Lung (tissue), 12 donors: ENCODE data around the gene CENATAC. TPM values are rescaled to one million over a fixed set of nuclear protein-coding genes. Genes with fewer than 3 reads are reported as not detected.

Source experiments
- ATAC-seq: fragments of 200-7000 bp; cut with Tn5 transposase; one replicate; pipeline ENCODE4 v1.9.1; 2020; ENCODE audit warnings: moderate number of reproducible peaks; ENCODE audit not compliant: insufficient read depth, low FRiP score
- DNase-seq, 3 donors: peaks; one replicate each; pipeline ENCODE4 v3.0.0-alpha.2; 2013 to 2017
- H3K27ac ChIP-seq, 2 donors: one replicate each; pipeline ENCODE4 v1.5.1; 2013; ENCODE audit warnings: mild to moderate bottlenecking in 2 of 2, moderate library complexity in 2 of 2, control low read depth in 1 of 2, inconsistent platforms in 1 of 2, low read depth in 1 of 2, low read length in 1 of 2
- H3K27me3 ChIP-seq, 3 donors: one replicate each; pipeline ENCODE4 v1.5.1; 2013; ENCODE audit warnings: low read length in 2 of 3; ENCODE audit not compliant: control insufficient read depth in 3 of 3, insufficient read depth in 3 of 3
- H3K36me3 ChIP-seq, 4 donors: one replicate each; pipeline ENCODE4 v1.5.1; 2013; ENCODE audit warnings: low read length in 4 of 4, mild to moderate bottlenecking in 1 of 4, moderate library complexity in 1 of 4; ENCODE audit not compliant: control insufficient read depth in 4 of 4, insufficient read depth in 4 of 4
- H3K4me1 ChIP-seq, 5 donors: one replicate each; pipeline ENCODE4 v1.5.1; 2013; ENCODE audit warnings: low read length in 5 of 5, mild to moderate bottlenecking in 2 of 5, moderate library complexity in 1 of 5; ENCODE audit not compliant: control insufficient read depth in 5 of 5, insufficient read depth in 5 of 5
- H3K4me3 ChIP-seq: one replicate; pipeline ENCODE4 v1.5.1; 2013; ENCODE audit warnings: mild to moderate bottlenecking, control low read depth, moderate library complexity
- H3K9ac ChIP-seq, 2 donors: one replicate each; pipeline ENCODE4 v1.5.1; 2013; ENCODE audit warnings: low read length in 2 of 2, control low read depth in 1 of 2; ENCODE audit not compliant: insufficient read depth in 1 of 2
- H3K9me3 ChIP-seq, 4 donors: one replicate each; pipeline ENCODE4 v1.5.1; 2013; ENCODE audit warnings: low read length in 3 of 4, mild to moderate bottlenecking in 1 of 4, moderate library complexity in 1 of 4; ENCODE audit not compliant: control insufficient read depth in 4 of 4, insufficient read depth in 3 of 4
- WGBS, 2 donors: extraction: QIAGEN DNeasy Blood & Tissue Kit; methylation state at CpG; one replicate each; pipeline ENCODE4 v1.1.7; 2013; 5-methylcytosine and 5-hydroxymethylcytosine counted together
- polyA plus RNA-seq, 2 donors: library from polyadenylated mRNA; stranded (reverse); fragments of 200-250 nt; gene quantifications; one replicate each; pipeline ENCODE4 v1.2.1, GENCODE V29; 2013
- total RNA-seq, 2 donors: library from RNA; depleted of rRNA in 1 of 2; stranded (reverse); fragments of >200 nt in 1 of 2; gene quantifications; one replicate each; pipeline ENCODE4 v1.2.1, GENCODE V29; 2014 to 2021
- TF ChIP-seq, protein P1 (sequence below): IDR thresholded peaks from 2 replicates; pipeline ENCODE4 v1.5.1; 2012; ENCODE audit warnings: mild to moderate bottlenecking; ENCODE audit errors: control extremely low read depth, extremely low read depth
- donor health status: control.
- donor health status: control.
- donor health status: Bipolar disorder and iron deficiency.
- donor health status: healthy.
- donor health status: DM: yes; HTN: yes; CAD: no.

The CENATAC gene
- total and polyA plus RNA-seq, 4 donors: 12.3 to 97.5 (median 53.5) TPM

DNA sequence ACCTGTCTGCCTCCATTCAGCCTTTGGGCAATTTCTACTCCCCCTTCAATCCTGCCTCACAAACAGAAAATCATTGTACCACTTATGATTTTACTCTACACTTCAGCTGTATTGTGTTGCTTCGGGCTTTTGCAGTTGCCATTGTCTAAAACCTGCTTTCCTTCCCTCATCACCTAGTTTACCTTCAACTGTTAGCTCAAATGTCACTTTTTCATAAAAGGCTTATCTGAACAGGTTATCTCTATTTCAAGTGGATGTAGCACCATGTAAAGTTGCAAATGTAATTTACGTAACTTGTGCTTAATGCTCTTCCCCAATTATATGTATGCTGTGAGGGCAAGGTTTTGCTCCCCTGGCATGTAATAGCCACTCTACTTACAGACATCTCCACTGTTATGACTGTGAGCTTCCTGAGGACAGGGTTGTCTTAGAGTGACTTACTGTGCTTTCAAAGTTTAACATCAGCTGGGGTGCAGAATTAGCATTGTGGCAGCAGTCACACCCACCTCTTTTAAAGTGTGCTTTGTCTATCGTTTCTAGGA is 14.8 kb downstream of the CENATAC start:
- peaks cover 2 to 11% (median 5%) of the 10 kb centered on the region in 5 donors for H3K4me1 ChIP-seq
- H3K36me3 ChIP-seq: peaks cover 7 to 56% (median 34%) of the 10 kb centered on the region in 4 donors
- H3K9ac ChIP-seq: no peak overlapping the region
- no peak overlapping the region for H3K27ac ChIP-seq
- TF ChIP-seq, protein P1, sequence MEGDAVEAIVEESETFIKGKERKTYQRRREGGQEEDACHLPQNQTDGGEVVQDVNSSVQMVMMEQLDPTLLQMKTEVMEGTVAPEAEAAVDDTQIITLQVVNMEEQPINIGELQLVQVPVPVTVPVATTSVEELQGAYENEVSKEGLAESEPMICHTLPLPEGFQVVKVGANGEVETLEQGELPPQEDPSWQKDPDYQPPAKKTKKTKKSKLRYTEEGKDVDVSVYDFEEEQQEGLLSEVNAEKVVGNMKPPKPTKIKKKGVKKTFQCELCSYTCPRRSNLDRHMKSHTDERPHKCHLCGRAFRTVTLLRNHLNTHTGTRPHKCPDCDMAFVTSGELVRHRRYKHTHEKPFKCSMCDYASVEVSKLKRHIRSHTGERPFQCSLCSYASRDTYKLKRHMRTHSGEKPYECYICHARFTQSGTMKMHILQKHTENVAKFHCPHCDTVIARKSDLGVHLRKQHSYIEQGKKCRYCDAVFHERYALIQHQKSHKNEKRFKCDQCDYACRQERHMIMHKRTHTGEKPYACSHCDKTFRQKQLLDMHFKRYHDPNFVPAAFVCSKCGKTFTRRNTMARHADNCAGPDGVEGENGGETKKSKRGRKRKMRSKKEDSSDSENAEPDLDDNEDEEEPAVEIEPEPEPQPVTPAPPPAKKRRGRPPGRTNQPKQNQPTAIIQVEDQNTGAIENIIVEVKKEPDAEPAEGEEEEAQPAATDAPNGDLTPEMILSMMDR: no peak
- no peaks in the 10 kb centered on the region for H3K27me3 ChIP-seq
- WGBS, 2 donors: 82 to 89% methylated on average over 3 of the region's 3 CpGs
- H3K4me3 ChIP-seq: no peak overlapping the region
- H3K9me3 ChIP-seq: no peaks in the 10 kb centered on the region
- ATAC-seq (no peak), DNase-seq (no peak)

DNA sequence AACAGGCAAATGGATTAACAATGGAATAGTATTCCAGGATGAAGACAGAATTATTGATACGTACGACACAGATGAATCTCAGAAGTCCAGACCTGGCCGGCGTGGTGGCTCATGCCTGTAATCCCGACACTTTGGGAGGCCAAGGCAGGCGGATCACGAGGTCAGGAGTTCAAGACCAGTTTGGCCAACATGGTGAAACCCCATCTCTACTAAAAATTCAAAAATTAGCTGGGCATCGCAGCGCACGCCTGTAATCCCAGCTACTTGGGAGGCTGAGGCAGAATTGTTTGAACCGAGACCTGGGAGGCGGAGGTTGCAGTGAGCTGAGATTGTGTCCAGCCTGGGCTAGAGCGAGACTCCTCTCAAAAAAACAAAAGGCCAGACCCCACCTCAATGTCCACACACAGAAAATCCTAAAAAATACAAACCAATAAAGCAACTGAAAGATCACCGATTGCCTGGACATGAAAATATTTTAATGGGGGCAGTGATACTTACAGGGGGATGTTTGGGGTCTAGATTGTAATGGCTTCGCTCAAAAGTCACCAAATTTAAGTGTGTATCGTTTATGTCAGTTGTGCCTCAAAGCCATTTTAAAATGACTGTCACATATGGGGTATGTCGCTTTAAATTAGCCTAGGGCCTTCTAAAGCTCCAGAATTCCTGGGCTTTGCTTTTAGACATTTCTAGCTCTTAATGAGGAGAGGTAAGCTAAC is 16.4 kb downstream of the CENATAC start:
- H3K27me3 ChIP-seq: no peaks in the 10 kb centered on the region
- no peak overlapping the region for H3K4me3 ChIP-seq
- H3K4me1 ChIP-seq: peaks cover 2 to 11% (median 5%) of the 10 kb centered on the region in 5 donors
- H3K9ac ChIP-seq: no peak overlapping the region
- no peak overlapping the region for H3K27ac ChIP-seq
- no peaks in the 10 kb centered on the region for H3K9me3 ChIP-seq
- WGBS, 2 donors: 95% methylated on average over 17 of the region's 17 CpGs
- ATAC-seq (no peak), DNase-seq (no peak)
- peaks cover 4 to 52% (median 33%) of the 10 kb centered on the region in 4 donors for H3K36me3 ChIP-seq
- TF ChIP-seq, protein P1: no peak

DNA sequence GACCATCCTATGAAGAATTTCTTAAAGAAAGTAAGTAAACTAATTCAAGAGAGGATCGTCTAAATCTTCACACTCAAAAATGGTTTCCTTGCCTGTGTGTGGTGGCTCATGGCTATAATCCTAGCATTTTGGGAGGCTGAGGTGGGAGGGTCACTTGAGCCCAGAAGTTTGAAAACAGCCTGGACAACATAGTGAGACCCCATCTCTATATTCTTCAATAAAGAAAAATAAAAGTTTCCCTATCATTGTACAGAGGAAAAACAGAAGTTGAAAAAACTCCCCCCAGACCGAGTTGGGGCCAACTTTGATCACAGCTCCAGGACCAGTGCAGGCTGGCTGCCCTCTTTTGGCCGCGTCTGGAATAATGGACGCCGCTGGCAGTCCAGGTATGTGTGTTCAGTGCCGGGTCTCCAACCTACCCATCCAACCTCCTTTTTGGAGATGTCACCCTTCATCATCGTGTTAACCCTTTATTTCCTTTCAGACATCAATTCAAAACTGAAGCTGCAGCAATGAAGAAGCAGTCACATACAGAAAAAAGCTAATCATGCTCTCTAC is 17.2 kb downstream of the CENATAC start:
- no peaks in the 10 kb centered on the region for H3K27me3 ChIP-seq
- H3K4me3 ChIP-seq: no peak overlapping the region
- 68 to 81% methylated on average over 8 of the region's 8 CpGs for WGBS, 2 donors

More for the DNA sequence above, 17.2 kb downstream of the CENATAC start:
- no peak for ATAC-seq
- TF ChIP-seq, protein P1: no peak
- Histone ChIP-seq H3K9ac (no peak overlapping the region), H3K27ac (no peak overlapping the region), H3K4me1 (peaks cover 5 to 18% (median 8%) of the 10 kb centered on the region in 5 donors), H3K36me3 (peaks cover 4 to 53% (median 33%) of the 10 kb centered on the region in 4 donors), H3K9me3 (no peaks in the 10 kb centered on the region)
- DNase-seq: no peak
